Subcutaneous abdominal adipose tissue (tissue), 5 donors: Measurements from ENCODE around the gene MSMO1.
"Not testable (repeated sequence)": the region's sequence is repeated elsewhere in the genome, so short reads cannot be mapped to it uniquely, and the experiment has no call there.

ENCODE experiments used
- H3K27ac ChIP-seq: one replicate; pipeline ENCODE4 v1.7.0; 2013; ENCODE audit warnings: low read depth, mild to moderate bottlenecking, inconsistent platforms, low read length, moderate library complexity
- H3K27me3 ChIP-seq, 5 donors: one replicate each; pipeline ENCODE4 v1.7.0; 2013; ENCODE audit warnings: low read length in 5 of 5, inconsistent platforms in 1 of 5; ENCODE audit not compliant: control insufficient read depth in 5 of 5, insufficient read depth in 4 of 5
- H3K36me3 ChIP-seq, 5 donors: one replicate each; pipeline ENCODE4 v1.7.0; 2013; ENCODE audit warnings: low read length in 5 of 5; ENCODE audit not compliant: control insufficient read depth in 5 of 5, insufficient read depth in 5 of 5
- H3K4me1 ChIP-seq, 5 donors: one replicate each; pipeline ENCODE4 v1.7.0; 2013; ENCODE audit warnings: low read length in 5 of 5, mild to moderate bottlenecking in 3 of 5, moderate library complexity in 1 of 5; ENCODE audit not compliant: control insufficient read depth in 5 of 5, insufficient read depth in 5 of 5
- H3K4me3 ChIP-seq, 5 donors: one replicate each; pipeline ENCODE4 v1.7.0; 2013; ENCODE audit warnings: low read length in 5 of 5, low read depth in 1 of 5
- H3K9ac ChIP-seq, 5 donors: one replicate each; pipeline ENCODE4 v1.7.0; 2013; ENCODE audit warnings: low read length in 5 of 5, mild to moderate bottlenecking in 4 of 5, moderate library complexity in 3 of 5
- H3K9me3 ChIP-seq, 5 donors: one replicate each; pipeline ENCODE4 v1.7.0; 2013; ENCODE audit warnings: low read length in 5 of 5; ENCODE audit not compliant: control insufficient read depth in 5 of 5
- donor health status: healthy.
- donor health status: healthy.
- donor health status: healthy.
- donor health status: healthy.
- donor health status: healthy.

The MSMO1 gene

GRCh38 chr4:165331823-165332222 is 4.4 kb downstream of the MSMO1 start:
- Histone ChIP-seq H3K4me1 (peaks cover 8 to 38% (median 15%) of the 10 kb centered on the region in 5 donors), H3K36me3 (peaks cover 0 to 3% (median 0%) of the 10 kb centered on the region in 5 donors), H3K27me3 (peaks cover 0 to 5% (median 0%) of the 10 kb centered on the region in 5 donors), H3K4me3 (no peak overlapping the region), H3K27ac (no peak overlapping the region), H3K9ac (no peak overlapping the region), H3K9me3 (no peaks in the 10 kb centered on the region)

GRCh38 chr4:165332502-165332901 is 5.0 kb downstream of the MSMO1 start:
- Histone ChIP-seq H3K9me3 (no peaks in the 10 kb centered on the region), H3K4me1 (peaks cover 4 to 38% (median 15%) of the 10 kb centered on the region in 5 donors)

GRCh38 chr4:165335163-165335703 is 7.8 kb downstream of the MSMO1 start:
- peaks cover under 1 to 15% (median 10%) of the 10 kb centered on the region in 5 donors for H3K36me3 ChIP-seq
- H3K9me3 ChIP-seq, result no peaks in the 10 kb centered on the region
- peaks cover 0 to 15% (median 0%) of the 10 kb centered on the region in 5 donors for H3K4me1 ChIP-seq
- H3K27me3 ChIP-seq, result no peaks in the 10 kb centered on the region
- no peak overlapping the region for H3K4me3 ChIP-seq
- H3K27ac ChIP-seq, result no peak overlapping the region
- H3K9ac ChIP-seq, result no peak overlapping the region

More at GRCh38 chr4:165332502-165332901, 5.0 kb downstream of the MSMO1 start:
- peaks cover 0 to 3% (median 0%) of the 10 kb centered on the region in 5 donors for H3K36me3 ChIP-seq
- H3K27ac ChIP-seq, result no peak overlapping the region
- H3K27me3 ChIP-seq, result no peaks in the 10 kb centered on the region
- no peak overlapping the region for H3K9ac ChIP-seq
- H3K4me3 ChIP-seq, result no peak overlapping the region

- Histone ChIP-seq H3K27me3 (no peaks in the 10 kb centered on the region), H3K4me1 (peaks cover 0 to 6% (median 0%) of the 10 kb centered on the region in 5 donors), H3K36me3 (peaks cover 6 to 20% (median 18%) of the 10 kb centered on the region in 5 donors), H3K4me3 (no peak overlapping the region), H3K9ac (no peak overlapping the region), H3K9me3 (no peaks in the 10 kb centered on the region), H3K27ac (no peak overlapping the region)
Observed at GRCh38 chr4:165336743-165337142, 9.3 kb downstream of the MSMO1 start.

GRCh38 chr4:165342340-165342739 is 14.9 kb downstream of the MSMO1 start:
- H3K27ac ChIP-seq, H3K9ac ChIP-seq, H3K4me1 ChIP-seq, H3K9me3 ChIP-seq, H3K4me3 ChIP-seq, H3K27me3 ChIP-seq: not testable (repeated sequence)
- peaks cover 6 to 24% (median 21%) of the 10 kb centered on the region in 5 donors for H3K36me3 ChIP-seq

- Histone ChIP-seq H3K27ac (no peak overlapping the region), H3K9me3 (no peaks in the 10 kb centered on the region), H3K27me3 (no peaks in the 10 kb centered on the region), H3K36me3 (peaks cover 6 to 24% (median 21%) of the 10 kb centered on the region in 5 donors), H3K4me3 (no peak overlapping the region), H3K4me1 (peaks cover 0 to 3% (median 0%) of the 10 kb centered on the region in 5 donors), H3K9ac (no peak overlapping the region)
Observed at GRCh38 chr4:165343353-165344191, 16.1 kb downstream of the MSMO1 start.

- Histone ChIP-seq H3K27ac (no peak overlapping the region), H3K27me3 (no peaks in the 10 kb centered on the region), H3K4me1 (peaks cover 0 to 3% (median 0%) of the 10 kb centered on the region in 5 donors), H3K9ac (no peak overlapping the region), H3K9me3 (no peaks in the 10 kb centered on the region), H3K36me3 (peaks cover 0 to 13% (median 7%) of the 10 kb centered on the region in 5 donors), H3K4me3 (no peak overlapping the region)
Observed at GRCh38 chr4:165345666-165346417, 18.4 kb downstream of the MSMO1 start.

- H3K27me3 ChIP-seq, result no peaks in the 10 kb centered on the region
- H3K9me3 ChIP-seq, result no peaks in the 10 kb centered on the region
- no peak overlapping the region for H3K9ac ChIP-seq
- peaks cover 0 to 4% (median 0%) of the 10 kb centered on the region in 5 donors for H3K36me3 ChIP-seq
- peaks cover 0 to 3% (median 0%) of the 10 kb centered on the region in 5 donors for H3K4me1 ChIP-seq
- no peak overlapping the region for H3K27ac ChIP-seq
- H3K4me3 ChIP-seq, result no peak overlapping the region
Observed at GRCh38 chr4:165347647-165348569, 20.4 kb downstream of the MSMO1 start.

GRCh38 chr4:165351359-165352130 is 24.1 kb downstream of the MSMO1 start:
- H3K27ac ChIP-seq, result no peak overlapping the region
- H3K4me3 ChIP-seq, result no peak overlapping the region
- no peak overlapping the region for H3K9ac ChIP-seq
- no peaks in the 10 kb centered on the region for H3K27me3 ChIP-seq
- H3K9me3 ChIP-seq, result no peaks in the 10 kb centered on the region
- no peaks in the 10 kb centered on the region for H3K4me1 ChIP-seq
- no peaks in the 10 kb centered on the region for H3K36me3 ChIP-seq
